Stimulated activated CD4-positive, alpha-beta T cell treated with anti-CD3 and anti-CD28 coated beads, Interleukin-4, amount 100 ng/mL, for 48 hours (primary cell): Measurements from ENCODE around the gene CELF3.
"Not testable (repeated sequence)": the region's sequence is repeated elsewhere in the genome, so short reads cannot be mapped to it uniquely, and the experiment has no call there.

Experiments used
- DNase-seq, 2 donors: peaks; one replicate each; pipeline ENCODE4 v3.0.0-alpha.2; 2020; ENCODE audit warnings: low read depth in 2 of 2

Gene CELF3

DNA sequence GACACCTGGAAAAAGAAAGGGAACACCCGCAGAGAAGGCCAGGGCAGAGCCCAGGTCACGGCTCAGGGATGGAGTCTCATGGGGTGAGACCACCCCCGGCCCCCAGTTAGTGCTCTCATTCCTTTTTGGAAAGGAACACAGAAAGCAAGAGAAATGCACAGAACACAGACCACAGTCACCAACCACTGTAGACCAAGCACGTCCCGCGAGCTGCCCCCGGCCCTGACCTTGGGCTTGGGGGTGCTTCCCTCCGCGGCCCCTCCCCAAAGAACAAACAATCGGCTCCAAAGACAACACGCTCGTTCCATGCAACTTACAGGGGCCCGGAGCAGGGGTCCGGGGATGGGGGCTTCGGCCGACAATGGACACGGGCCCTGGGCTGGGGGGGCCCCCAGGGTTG, 12.8 kb downstream of the CELF3 start:
- no peak for DNase-seq

DNA sequence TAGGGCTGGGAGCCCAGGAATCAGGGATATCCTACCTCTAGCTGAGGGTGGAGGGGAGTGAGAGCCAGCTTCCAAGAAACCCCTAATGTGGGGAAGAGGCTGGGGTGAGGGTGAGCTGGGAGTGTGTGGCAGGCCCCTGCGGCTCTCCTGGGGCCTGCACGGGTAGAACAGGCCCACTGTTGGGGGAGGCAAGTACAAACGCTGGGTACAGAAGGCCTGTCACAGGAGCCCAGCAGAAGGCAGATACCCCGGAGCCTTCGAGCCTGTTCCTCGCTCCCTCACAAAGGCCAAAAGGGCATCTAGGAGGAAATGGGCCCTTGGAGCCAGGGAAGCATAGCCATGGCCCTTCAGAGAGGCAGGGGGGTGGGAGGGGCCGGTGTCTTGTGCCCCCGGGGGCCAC, 13.7 kb downstream of the CELF3 start:
- no peak for DNase-seq

DNA sequence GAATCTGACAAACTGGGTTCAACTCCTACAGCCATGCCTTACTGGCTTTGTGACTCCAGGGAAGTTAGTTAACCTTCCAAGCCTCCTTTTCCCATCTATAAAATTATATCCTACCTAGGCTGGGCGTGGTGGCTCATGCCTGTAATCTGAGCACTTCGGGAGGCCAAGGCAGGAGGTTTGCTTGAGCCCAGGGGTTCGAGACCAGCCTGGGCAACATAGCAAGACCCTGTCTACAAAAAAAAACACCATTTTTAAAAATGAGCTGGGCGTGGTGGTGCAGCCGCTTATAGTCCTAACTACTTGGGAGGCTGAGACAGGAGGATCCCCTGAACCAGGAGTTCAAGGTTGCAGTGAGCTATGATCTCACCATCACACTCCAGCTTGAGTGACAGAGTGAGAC, 15.1 kb downstream of the CELF3 start:
- DNase-seq = no peak

DNA sequence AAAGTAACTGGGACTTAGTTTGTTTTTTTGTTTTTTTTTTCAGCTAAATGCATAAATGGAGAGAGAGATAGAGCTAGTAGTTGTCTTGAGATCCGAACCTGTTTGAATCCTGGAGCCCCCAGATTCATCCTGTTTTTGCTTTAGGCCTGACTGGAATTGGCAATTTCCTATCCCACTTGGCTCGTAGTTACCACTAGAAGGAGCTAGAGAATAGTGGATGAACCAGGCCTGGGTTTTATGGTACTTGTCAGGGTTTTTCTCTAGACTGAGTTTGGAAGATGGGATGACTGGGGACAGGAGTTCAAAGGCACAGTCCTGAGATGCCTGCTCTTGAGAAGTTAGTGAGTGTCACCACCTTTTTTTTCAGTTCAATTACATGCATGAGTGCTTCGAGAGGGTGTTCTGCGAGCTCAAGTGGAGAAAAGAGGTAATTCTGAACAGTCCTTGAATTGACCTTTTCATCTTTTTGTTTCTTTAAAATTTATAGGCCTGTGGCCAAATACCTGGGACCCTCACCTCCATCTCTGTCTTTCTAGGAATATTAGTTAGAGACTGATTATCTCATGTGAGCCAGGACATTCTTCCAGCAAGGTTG, 23.4 kb downstream of the CELF3 start:
- no peak for DNase-seq

DNA sequence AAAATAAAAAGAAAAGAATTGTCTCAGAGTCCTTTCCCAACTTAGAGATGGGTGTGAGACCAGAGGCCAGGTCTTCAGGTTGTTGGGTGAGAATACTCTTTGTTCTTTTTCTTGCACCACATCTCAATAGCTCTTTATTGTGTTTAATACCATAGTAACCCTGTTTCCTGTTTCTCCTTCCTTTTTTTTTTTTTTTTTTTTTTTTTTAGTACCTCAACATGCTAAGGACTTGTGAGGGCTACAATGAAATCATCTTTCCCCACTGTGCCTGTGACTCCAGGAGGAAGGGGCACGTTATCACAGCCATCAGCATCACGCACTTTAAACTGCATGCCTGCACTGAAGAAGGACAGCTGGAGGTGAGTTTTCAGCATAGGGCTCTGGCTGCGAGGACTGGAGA, 24.4 kb downstream of the CELF3 start:
- DNase-seq = no peak

DNA sequence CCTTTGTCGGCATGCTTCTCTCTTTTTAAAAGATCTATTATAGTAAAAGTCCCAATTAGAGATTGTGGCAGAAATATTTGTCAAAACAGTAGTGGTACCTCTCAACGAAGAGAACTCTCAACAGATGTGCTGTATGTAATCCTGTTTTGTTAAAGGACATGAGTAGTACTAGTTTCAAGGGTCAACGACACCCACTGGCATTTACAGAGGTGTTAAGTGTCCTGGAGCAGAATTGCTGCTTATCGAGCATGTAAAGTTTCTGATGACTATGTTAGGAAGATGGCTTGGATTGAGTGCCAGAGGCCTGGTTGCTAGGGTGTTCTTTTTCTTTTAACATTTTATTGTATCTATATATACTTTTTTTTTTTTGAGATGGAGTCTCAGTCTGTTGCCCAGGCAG, 27.1 kb downstream of the CELF3 start:
- DNase-seq = no peak

DNA sequence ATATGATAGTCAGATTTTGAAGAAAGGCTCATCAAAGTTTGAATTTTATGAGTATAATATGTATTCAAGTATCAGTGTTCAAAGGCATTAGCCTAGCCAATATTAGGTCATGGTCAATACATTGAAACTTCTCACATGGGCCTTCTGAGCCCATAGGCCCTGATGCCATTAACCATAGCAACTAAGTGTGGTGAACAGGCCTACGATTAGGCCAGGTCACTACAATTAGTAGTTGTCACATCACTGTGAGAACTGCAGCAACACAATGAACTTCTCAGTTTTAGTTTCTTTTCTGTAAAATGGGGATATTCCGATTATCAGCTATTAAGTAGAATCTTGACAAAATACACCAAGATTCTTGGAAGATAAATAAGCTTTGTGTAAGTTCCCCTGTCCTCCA, 30.0 kb downstream of the CELF3 start:
- no peak for DNase-seq

DNA sequence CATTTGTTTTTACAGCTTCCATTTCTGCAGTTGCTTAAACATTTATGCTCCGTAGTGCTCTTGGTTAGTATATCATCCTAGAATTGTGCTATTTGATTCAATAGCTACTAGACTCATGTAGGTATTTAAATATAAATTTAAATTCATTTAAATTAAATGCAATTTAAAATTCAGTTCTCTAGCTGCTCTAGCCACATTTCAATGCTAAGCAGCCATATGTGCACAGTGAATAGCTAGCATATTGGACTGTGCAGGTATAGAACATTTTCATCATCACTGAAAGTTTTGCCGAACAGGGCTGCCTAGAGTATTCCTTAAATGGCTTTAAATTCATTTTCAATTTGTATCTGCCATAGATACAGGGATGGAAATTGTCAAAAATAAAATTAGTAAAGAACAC, 32.5 kb downstream of the CELF3 start:
- no peak for DNase-seq

DNA sequence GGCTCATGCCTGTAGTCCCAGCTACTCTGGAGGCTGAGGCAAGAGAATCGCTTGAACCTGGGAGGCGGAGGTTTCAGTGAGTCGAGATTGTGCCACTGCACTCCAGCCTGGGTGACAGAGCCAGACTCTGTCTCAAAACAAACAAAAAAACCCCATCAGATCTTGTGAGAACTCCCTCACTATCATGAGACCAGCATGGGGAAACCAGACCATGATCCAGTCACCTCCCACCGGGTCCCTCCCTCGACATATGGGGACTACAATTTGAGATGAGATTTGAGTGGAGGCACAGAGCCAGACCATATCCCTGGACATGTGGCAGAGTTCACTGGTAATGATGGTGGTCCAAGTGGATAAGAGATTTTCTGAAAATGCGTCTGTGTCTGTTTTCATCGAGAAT, 33.7 kb downstream of the CELF3 start:
- not testable (repeated sequence) for DNase-seq

DNA sequence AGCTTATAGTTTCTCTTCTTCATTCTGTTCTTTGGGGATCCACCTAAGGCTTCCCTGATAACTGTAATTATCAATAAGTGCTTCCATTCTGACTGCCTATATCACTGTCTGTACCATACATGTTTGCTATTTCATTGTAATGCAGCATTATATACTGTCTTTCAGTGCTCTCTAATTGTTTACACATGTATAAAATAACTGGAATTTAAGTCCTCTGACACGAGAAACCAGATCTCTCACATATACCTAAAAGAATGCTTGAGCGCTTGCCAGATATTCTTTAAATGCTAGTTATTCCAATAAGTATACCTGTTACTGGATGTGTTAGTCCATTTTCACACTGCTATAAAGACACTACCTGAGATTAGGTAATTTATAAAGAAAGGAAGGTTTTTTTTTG, 34.7 kb downstream of the CELF3 start:
- no peak for DNase-seq

DNA sequence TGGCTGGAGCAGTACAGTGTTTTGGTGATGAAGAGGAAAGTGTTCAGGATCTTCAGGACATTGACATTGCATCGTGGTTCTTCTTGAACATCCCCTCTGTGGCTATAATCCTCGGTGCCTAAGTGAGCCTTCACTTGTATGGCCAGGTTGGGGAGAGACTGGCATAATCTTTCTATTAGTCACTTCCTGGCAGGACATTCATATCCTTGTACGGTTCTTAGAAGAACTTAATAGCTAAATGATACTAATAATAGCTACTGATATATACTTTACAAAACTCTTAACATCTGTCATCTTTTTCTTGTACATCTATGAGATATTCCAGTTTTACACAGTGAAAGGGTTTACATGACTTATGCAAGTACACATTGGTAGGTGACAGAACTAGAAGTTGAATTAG, 35.8 kb downstream of the CELF3 start:
- no peak for DNase-seq

DNA sequence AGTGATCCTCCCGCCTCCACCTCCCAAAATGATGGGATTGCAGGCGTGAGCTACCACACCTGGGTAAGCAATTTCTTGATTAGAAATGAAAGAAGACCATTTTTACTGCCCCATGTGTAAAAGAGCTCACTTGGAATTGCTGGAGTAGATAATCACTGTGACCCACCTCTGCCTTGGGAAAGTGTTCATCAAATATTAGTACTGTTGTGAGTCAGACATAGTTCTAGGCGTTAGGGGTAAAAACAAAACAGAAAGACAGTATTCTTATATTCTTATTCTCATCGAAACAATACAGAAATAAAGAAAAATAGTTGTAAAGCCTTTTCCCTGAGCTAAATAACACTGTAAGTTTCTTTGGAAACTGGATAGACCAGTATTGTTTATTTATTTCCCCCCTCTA, 36.2 kb downstream of the CELF3 start:
- DNase-seq = no peak

DNA sequence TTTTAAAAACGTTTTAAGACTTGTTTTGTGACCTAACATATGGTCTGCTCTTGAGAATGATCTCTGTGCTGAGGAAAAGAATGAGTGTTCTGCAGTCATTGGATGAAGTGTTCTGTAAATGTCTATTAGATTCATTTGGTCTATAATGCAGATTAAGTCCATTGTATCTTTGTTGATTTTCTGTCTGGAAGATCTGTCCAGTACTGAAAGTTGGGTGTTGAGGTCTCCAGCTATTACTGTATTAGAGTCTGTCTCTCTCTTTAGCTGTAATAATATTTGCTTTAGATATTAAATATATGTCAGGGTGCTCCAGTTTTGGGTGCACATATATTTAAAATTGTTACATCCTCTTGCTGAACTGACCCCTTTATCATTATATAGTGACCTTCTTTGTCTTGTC, 43.2 kb downstream of the CELF3 start:
- DNase-seq = no peak

DNA sequence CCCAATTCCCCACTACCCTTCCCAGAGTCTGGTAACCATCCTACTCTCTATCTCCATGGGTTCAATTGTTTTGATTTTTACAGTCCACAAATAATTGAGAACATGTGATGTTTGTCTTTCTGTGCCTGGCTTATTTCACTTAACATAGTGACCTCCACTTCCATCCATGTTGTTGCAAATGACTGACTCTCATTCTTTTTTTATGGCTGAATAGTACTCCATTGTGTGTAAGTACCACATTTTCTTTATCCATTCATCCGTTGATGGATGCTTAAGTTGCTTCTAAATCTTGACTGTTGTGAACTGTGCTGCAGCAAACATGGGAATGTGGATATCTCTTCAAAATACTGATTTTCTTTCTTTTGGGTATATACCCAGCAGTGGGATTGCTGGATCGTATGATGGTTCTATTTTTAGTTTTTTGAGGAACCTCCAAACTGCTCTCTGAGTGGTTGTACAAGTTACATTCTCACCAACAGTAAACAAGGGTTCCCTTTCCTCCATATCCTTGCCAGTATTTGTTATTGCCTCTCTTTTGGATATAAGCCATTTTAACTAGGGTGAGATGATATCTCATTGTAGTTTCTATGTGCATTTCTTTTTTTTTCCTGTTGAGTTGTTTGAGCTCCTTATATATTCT, 46.4 kb downstream of the CELF3 start:
- DNase-seq = not testable (repeated sequence)

DNA sequence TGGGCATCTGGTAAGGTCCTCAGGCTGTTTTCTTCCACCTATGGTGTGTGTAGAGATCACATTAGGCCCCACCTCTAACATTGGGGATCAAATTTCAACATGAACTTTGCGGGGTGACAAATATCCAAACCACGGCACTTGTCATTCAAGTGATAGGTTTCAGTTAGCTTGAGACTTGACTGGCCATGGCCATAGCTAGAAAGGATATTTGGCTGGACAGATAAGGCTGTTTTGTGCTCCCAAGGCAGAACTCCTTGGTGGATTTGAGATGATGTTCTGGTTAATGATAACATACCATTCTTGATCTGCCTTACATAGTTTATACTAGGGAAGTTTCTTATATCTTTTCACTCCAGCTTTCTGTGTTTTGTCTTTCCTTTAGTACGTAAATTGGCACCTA, 48.5 kb downstream of the CELF3 start:
- DNase-seq = no peak

DNA sequence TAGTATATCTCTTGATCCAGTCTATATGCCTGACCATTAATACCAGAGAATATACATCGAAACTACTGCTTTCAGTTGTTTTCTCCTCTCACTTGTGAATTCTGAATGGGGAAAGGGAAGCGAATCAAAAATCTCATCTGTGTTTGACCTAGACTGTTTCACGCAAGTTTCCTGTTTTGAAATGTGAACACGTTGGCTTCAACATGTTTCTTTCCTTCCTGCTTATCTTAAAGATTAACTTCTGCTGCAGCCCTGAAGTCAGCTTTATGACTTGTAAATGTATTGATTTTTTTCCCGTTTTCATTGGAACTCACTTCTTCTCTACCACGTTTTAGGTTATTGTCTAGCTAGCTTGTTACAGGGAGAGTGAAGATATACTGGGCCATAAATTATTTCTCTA, 54.9 kb downstream of the CELF3 start:
- DNase-seq = no peak

DNA sequence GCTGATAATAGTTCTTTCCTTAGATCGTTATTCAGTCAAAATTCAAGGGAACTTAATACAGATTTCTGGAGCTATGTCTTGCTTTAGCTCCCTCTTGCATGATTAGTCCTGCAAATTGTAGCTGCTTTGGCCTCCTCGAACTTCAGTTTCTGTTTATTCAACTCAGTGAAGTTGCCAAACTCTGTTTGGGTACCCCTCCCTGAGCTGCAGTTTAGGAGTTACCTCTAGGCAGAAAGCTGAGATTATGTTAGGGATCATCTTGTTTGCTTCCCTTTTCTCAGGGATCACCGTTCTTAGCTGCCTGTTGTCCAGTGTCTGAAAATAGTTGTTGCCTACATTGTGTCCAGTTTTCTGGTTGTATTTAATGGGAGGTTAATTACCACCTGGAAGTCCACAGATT, 61.2 kb downstream of the CELF3 start:
- DNase-seq = no peak

DNA sequence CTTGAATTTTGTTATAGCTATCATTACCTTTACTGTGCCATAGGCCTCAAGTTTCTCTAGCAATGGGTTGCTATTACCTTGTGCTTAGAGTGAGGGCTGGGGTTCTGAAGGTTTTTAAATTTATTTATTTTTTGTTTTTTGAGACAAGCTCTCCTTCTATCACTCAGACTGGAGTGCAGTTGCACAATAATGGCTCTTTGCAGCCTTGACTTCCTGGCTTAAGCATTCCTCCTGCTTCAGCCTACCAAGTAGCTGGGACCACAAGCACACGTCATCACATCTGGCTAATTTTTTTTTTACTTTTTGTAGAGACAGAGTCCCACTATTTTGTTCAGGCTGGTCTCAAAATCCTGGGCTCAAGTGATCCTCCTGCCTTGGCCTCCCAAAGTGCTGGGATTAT, 63.2 kb downstream of the CELF3 start:
- DNase-seq = no peak
